Measurements from ENCODE around the gene HORMAD2. TPM values are rescaled to one million over a fixed set of nuclear protein-coding genes. Genes with fewer than 3 reads are reported as not detected.

Gene HORMAD2
- polyA plus RNA-seq, 1 of the 3 experiments (the other 2 are of a cell fraction): not detected

DNA sequence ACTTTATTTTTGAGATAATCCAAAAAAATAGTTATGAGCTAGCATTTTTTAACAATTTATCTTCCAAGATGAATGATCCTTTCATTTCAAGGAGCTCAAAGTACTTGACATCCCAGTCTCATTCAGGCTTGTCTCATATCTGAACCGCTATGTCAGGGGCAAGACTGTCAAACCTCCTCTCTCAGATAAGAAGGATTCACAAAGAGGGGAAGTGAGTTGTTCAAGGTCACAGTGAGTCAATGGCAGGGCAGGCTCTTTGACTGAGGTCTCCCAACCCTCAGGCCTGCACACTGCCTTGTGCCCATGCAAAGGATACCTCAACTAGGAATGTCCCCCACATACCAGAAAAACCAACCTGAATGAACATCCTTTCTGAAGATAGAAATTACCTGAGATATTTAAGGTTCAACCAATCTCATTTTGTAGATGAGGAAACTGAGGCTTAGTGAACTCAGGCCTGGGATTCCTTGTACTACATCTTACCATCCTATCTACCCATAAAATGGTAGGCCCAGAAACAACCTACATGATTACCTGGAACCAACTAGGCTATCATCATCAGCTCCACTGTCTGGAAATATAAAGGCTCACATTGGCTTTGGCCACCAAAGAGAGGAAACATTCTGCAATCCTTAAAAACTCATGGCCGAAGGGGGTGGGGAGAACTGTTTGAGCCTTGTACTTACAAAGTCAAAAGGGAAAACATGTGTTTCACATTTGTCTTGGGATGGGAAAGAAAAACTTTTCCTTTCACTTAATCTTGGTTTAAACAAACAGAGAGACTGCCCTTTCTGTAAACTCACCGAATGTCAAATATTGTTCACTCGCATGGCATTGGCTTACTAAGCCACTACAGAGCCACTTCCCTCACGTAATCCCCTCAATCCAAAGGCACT, 115.2 kb downstream of the HORMAD2 start:
- Histone ChIP-seq H3K9me3 (no peaks in the 10 kb centered on the region), H3K4me2 (peak overlapping the region; percentile 72), H2AFZ (ENCODE audit: low read depth) (peak overlapping the region; percentile 34; the same call in 1 of the 2 replicates), H3K27ac (ENCODE audit: low read depth in 2 of 2, low read length in 1 of 2) (peak overlapping the region; percentile 75 to 98), H3K9ac (peak overlapping the region; percentile 69), H4K20me1 (ENCODE audit: insufficient read depth) (no peaks in the 10 kb centered on the region), H3K27me3 (ENCODE audit: insufficient read depth) (no peaks in the 10 kb centered on the region), H3K4me1 (ENCODE audit: control insufficient read depth in 1 of 2, insufficient read depth in 2 of 2, low read depth in 1 of 2, low read length in 1 of 2) (peaks cover 6 to 14% of the 10 kb centered on the region in 2 experiments; a peak in 3 of 4 replicates), H3F3A (replicated peaks; ENCODE audit: insufficient read depth) (peaks cover 35% of the 10 kb centered on the region), H3K9me2 (no peaks in the 10 kb centered on the region), H3K79me2 (ENCODE audit: insufficient read depth) (no peaks in the 10 kb centered on the region), H3K36me3 (replicated peaks in 1 of 2; ENCODE audit: control insufficient read depth in 1 of 2, insufficient read depth in 2 of 2, low read length in 1 of 2) (no peaks in the 10 kb centered on the region), H3K4me3 (ENCODE audit: low read depth in 2 of 2, low read length in 1 of 2) (no peak overlapping the region; a peak in 1 of 4 replicates)
- DNase-seq: no peak
- 55% methylated on average over 5 of the region's 5 CpGs for WGBS (ENCODE audit: low lambda C conversion rate)
- CTCF ChIA-PET: no interaction called here
- POLR2A ChIA-PET: no interaction called here
- no peak for TF ChIP-seq POLR2AphosphoS5 (IDR thresholded peaks at IDR 0.05; ENCODE audit: low read depth, low read length)
- no peak for TF ChIP-seq ELF1 (IDR thresholded peaks at IDR 0.05)
- TF ChIP-seq TCF12 (IDR thresholded peaks at IDR 0.05): no peak
- no peak for TF ChIP-seq GABPA (IDR thresholded peaks at IDR 0.05; ENCODE audit: low read depth)
- TF ChIP-seq MEF2A (IDR thresholded peaks at IDR 0.05; ENCODE audit: borderline replicate concordance, low read depth): no peak
- TF ChIP-seq, protein P1, sequence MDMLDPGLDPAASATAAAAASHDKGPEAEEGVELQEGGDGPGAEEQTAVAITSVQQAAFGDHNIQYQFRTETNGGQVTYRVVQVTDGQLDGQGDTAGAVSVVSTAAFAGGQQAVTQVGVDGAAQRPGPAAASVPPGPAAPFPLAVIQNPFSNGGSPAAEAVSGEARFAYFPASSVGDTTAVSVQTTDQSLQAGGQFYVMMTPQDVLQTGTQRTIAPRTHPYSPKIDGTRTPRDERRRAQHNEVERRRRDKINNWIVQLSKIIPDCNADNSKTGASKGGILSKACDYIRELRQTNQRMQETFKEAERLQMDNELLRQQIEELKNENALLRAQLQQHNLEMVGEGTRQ (IDR thresholded peaks at IDR 0.05; ENCODE audit: borderline replicate concordance, low read depth, low read length): no peak
- TF ChIP-seq EP300 (IDR thresholded peaks at IDR 0.05; ENCODE audit: borderline replicate concordance in 1 of 2, low read depth in 1 of 2, low read length in 1 of 2): no peak
- no peak for TF ChIP-seq SIN3A (IDR thresholded peaks at IDR 0.05; ENCODE audit: borderline replicate concordance, low read depth, low read length)
- TF ChIP-seq JUND (IDR thresholded peaks at IDR 0.05): no peak
- no peak for TF ChIP-seq RCOR1 (IDR thresholded peaks at IDR 0.05; ENCODE audit: low read length)
- TF ChIP-seq YY1 (IDR thresholded peaks at IDR 0.05; ENCODE audit: low read depth): no peak
- TF ChIP-seq FOSL2 (IDR thresholded peaks at IDR 0.05; ENCODE audit: borderline replicate concordance, low read depth): no peak
- TF ChIP-seq, protein P2, sequence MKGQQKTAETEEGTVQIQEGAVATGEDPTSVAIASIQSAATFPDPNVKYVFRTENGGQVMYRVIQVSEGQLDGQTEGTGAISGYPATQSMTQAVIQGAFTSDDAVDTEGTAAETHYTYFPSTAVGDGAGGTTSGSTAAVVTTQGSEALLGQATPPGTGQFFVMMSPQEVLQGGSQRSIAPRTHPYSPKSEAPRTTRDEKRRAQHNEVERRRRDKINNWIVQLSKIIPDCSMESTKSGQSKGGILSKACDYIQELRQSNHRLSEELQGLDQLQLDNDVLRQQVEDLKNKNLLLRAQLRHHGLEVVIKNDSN (IDR thresholded peaks at IDR 0.05; ENCODE audit: borderline replicate concordance, low read depth): no peak
- TF ChIP-seq TEAD4 (IDR thresholded peaks at IDR 0.05; ENCODE audit: borderline replicate concordance, insufficient read depth): no peak
- no peak for TF ChIP-seq RFX5 (IDR thresholded peaks at IDR 0.05; ENCODE audit: low read length)
- TF ChIP-seq, protein P3, sequence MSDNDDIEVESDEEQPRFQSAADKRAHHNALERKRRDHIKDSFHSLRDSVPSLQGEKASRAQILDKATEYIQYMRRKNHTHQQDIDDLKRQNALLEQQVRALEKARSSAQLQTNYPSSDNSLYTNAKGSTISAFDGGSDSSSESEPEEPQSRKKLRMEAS (IDR thresholded peaks at IDR 0.05; ENCODE audit: low read depth): no peak
- TF ChIP-seq RAD21 (IDR thresholded peaks at IDR 0.05; ENCODE audit: low read length): no peak
- TF ChIP-seq MXI1 (IDR thresholded peaks at IDR 0.05; ENCODE audit: low read depth, low read length): no peak
- TF ChIP-seq, protein P4, sequence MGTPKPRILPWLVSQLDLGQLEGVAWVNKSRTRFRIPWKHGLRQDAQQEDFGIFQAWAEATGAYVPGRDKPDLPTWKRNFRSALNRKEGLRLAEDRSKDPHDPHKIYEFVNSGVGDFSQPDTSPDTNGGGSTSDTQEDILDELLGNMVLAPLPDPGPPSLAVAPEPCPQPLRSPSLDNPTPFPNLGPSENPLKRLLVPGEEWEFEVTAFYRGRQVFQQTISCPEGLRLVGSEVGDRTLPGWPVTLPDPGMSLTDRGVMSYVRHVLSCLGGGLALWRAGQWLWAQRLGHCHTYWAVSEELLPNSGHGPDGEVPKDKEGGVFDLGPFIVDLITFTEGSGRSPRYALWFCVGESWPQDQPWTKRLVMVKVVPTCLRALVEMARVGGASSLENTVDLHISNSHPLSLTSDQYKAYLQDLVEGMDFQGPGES (IDR thresholded peaks at IDR 0.05; ENCODE audit: low read depth, low read length): no peak
- TF ChIP-seq FOXJ3 (CRISPR knock-in tag; IDR thresholded peaks at IDR 0.05): no peak
